Measurements from ENCODE around the gene SLC35A3. TPM values are rescaled to one million over a fixed set of nuclear protein-coding genes. Genes with fewer than 3 reads are reported as not detected.

SLC35A3 gene

Small RNAs within 50 kb of the gene (small RNA-seq; reads per million reads assigned to genes)
- gene RNU6-1318P, result not detected
- gene RNU6-750P, result not detected
